ENCODE data around the gene ATP2A3.
"Not testable (repeated sequence)": the region's sequence is repeated elsewhere in the genome, so short reads cannot be mapped to it uniquely, and the experiment has no call there.

Gene ATP2A3

GRCh38 chr17:3954976-3955672 is 9.1 kb downstream of the ATP2A3 start:
- no peak for DNase-seq (ENCODE audit: low spot score)

GRCh38 chr17:3954086-3954485 is 10.2 kb downstream of the ATP2A3 start:
- DNase-seq (ENCODE audit: low spot score) = no peak

- no peak for DNase-seq (ENCODE audit: low spot score)
Measured at GRCh38 chr17:3953542-3953941, 10.7 kb downstream of the ATP2A3 start.

- DNase-seq (ENCODE audit: low spot score) = no peak
Measured at GRCh38 chr17:3952186-3952585, 12.1 kb downstream of the ATP2A3 start.

GRCh38 chr17:3951420-3951819 is 12.8 kb downstream of the ATP2A3 start:
- no peak for DNase-seq (ENCODE audit: low spot score)

- DNase-seq (ENCODE audit: low spot score) = no peak
Measured at GRCh38 chr17:3951003-3951402, 13.2 kb downstream of the ATP2A3 start.

GRCh38 chr17:3950584-3950983 is 13.7 kb downstream of the ATP2A3 start:
- DNase-seq (ENCODE audit: low spot score) = no peak

GRCh38 chr17:3949418-3949817 is 14.8 kb downstream of the ATP2A3 start:
- DNase-seq (ENCODE audit: low spot score) = no peak

- not testable (repeated sequence) for DNase-seq (ENCODE audit: low spot score)
Measured at GRCh38 chr17:3948551-3948950, 15.7 kb downstream of the ATP2A3 start.

GRCh38 chr17:3947318-3947810 is 16.9 kb downstream of the ATP2A3 start:
- DNase-seq (ENCODE audit: low spot score) = no peak

- no peak for DNase-seq (ENCODE audit: low spot score)
Measured at GRCh38 chr17:3946711-3947235, 17.5 kb downstream of the ATP2A3 start.

GRCh38 chr17:3944485-3945388 is 19.5 kb downstream of the ATP2A3 start:
- peak; percentile 29 for DNase-seq (ENCODE audit: low spot score)

- DNase-seq (ENCODE audit: low spot score) = no peak
Measured at GRCh38 chr17:3943240-3943891, 20.9 kb downstream of the ATP2A3 start.

- DNase-seq (ENCODE audit: low spot score) = no peak
Measured at GRCh38 chr17:3940965-3941698, 23.1 kb downstream of the ATP2A3 start.

GRCh38 chr17:3937359-3937758 is 26.9 kb downstream of the ATP2A3 start:
- no peak for DNase-seq (ENCODE audit: low spot score)

GRCh38 chr17:3935825-3936355 is 28.3 kb downstream of the ATP2A3 start:
- no peak for DNase-seq (ENCODE audit: low spot score)

- DNase-seq (ENCODE audit: low spot score) = peak; percentile 11
Measured at GRCh38 chr17:3935140-3935542, 29.1 kb downstream of the ATP2A3 start.

GRCh38 chr17:3929764-3930163 is 34.5 kb downstream of the ATP2A3 start:
- no peak for DNase-seq (ENCODE audit: low spot score)

GRCh38 chr17:3929181-3929580 is 35.1 kb downstream of the ATP2A3 start:
- DNase-seq (ENCODE audit: low spot score) = no peak

- no peak for DNase-seq (ENCODE audit: low spot score)
Measured at GRCh38 chr17:3928406-3928805, 35.8 kb downstream of the ATP2A3 start.

GRCh38 chr17:3927628-3928340 is 36.5 kb downstream of the ATP2A3 start:
- no peak for DNase-seq (ENCODE audit: low spot score)

Measured in activated CD4-positive, alpha-beta T cell treated with anti-CD3 and anti-CD28 coated beads, Interleukin-2, Interleukin-4, amounts not matched to agents 100 ng/mL and 50 ng/mL, durations not matched to agents 16 hours and 8 hours (primary cell).